GM18498 (cell line): ENCODE results near the gene S100A5.

Experiments used
- ATAC-seq: cut with Tn5 transposase; IDR thresholded peaks from one replicate; pipeline ENCODE4 v1.9.1; 2021; ENCODE audit warnings: mild to moderate bottlenecking, moderate library complexity; ENCODE audit not compliant: unreplicated experiment

The S100A5 gene

GRCh38 chr1:153513023-153513422 is 27.7 kb downstream of the S100A5 start:
- no peak for ATAC-seq

GRCh38 chr1:153510984-153511410 is 29.7 kb downstream of the S100A5 start:
- ATAC-seq: peak; percentile 55

- ATAC-seq: no peak
These were observed 30.9 kb downstream of the S100A5 start for GRCh38 chr1:153509729-153510354.

GRCh38 chr1:153509036-153509435 is 31.7 kb downstream of the S100A5 start:
- ATAC-seq: no peak

GRCh38 chr1:153507926-153508583 is 32.7 kb downstream of the S100A5 start:
- no peak for ATAC-seq

- ATAC-seq: no peak
These were observed 33.8 kb downstream of the S100A5 start for GRCh38 chr1:153506831-153507413.

GRCh38 chr1:153506386-153506785 is 34.3 kb downstream of the S100A5 start:
- ATAC-seq: no peak

GRCh38 chr1:153505576-153505975 is 35.2 kb downstream of the S100A5 start:
- no peak for ATAC-seq

- no peak for ATAC-seq
These were observed 37.0 kb downstream of the S100A5 start for GRCh38 chr1:153503766-153504165.

- ATAC-seq: no peak
These were observed 42.0 kb downstream of the S100A5 start for GRCh38 chr1:153498746-153499145.

- ATAC-seq: no peak
These were observed 45.2 kb downstream of the S100A5 start for GRCh38 chr1:153495536-153495935.

- ATAC-seq: no peak
These were observed 45.7 kb downstream of the S100A5 start for GRCh38 chr1:153494976-153495535.

GRCh38 chr1:153493343-153493960 is 47.3 kb downstream of the S100A5 start:
- ATAC-seq: no peak

- ATAC-seq: no peak
These were observed 50.3 kb downstream of the S100A5 start for GRCh38 chr1:153490272-153491051.

GRCh38 chr1:153488731-153489130 is 52.0 kb downstream of the S100A5 start:
- ATAC-seq: no peak

- no peak for ATAC-seq
These were observed 53.0 kb downstream of the S100A5 start for GRCh38 chr1:153487707-153488106.
